Liver (tissue), 9 donors: ENCODE measurements around the gene LIX1L. TPM values are rescaled to one million over a fixed set of nuclear protein-coding genes. Genes with fewer than 3 reads are reported as not detected.

Source experiments
- DNase-seq: peaks from one replicate; pipeline ENCODE4 v3.0.0-alpha.2; 2017; ENCODE audit warnings: low spot score
- H3K27ac ChIP-seq, 2 donors: one replicate each; pipeline ENCODE4 v1.7.0; 2013; ENCODE audit warnings: inconsistent platforms in 2 of 2, low read length in 2 of 2, control low read depth in 1 of 2, low read depth in 1 of 2, mild to moderate bottlenecking in 1 of 2
- H3K27me3 ChIP-seq, 4 donors: one replicate each; pipeline versions ENCODE4 v1.6.1 to v1.7.0; 2013; ENCODE audit warnings: low read length in 3 of 4, inconsistent platforms in 1 of 4, mild to moderate bottlenecking in 1 of 4, moderate library complexity in 1 of 4; ENCODE audit not compliant: control insufficient read depth in 4 of 4, insufficient read depth in 4 of 4
- H3K36me3 ChIP-seq, 4 donors: one replicate each; pipeline versions ENCODE4 v1.6.1 to v1.7.0; 2013; ENCODE audit warnings: low read length in 3 of 4, mild to moderate bottlenecking in 3 of 4, low read depth in 1 of 4, moderate library complexity in 1 of 4; ENCODE audit not compliant: control insufficient read depth in 4 of 4, insufficient read depth in 3 of 4
- H3K4me1 ChIP-seq, 4 donors: one replicate each; pipeline versions ENCODE4 v1.6.1 to v1.7.0; 2013; ENCODE audit warnings: low read length in 3 of 4, mild to moderate bottlenecking in 3 of 4, moderate library complexity in 1 of 4; ENCODE audit not compliant: control insufficient read depth in 4 of 4, insufficient read depth in 4 of 4
- H3K4me3 ChIP-seq, 3 donors: one replicate each; pipeline versions ENCODE4 v1.6.1 to v1.7.0; 2013; ENCODE audit warnings: low read length in 3 of 3, control low read depth in 1 of 3, low read depth in 1 of 3, mild to moderate bottlenecking in 1 of 3
- H3K9ac ChIP-seq, 2 donors: one replicate each; pipeline ENCODE4 v1.7.0; 2013; ENCODE audit warnings: low read length in 2 of 2, mild to moderate bottlenecking in 2 of 2, moderate library complexity in 2 of 2, control low read depth in 1 of 2, low read depth in 1 of 2
- H3K9me3 ChIP-seq, 4 donors: one replicate each; pipeline versions ENCODE4 v1.6.1 to v1.7.0; 2013; ENCODE audit warnings: low read length in 3 of 4; ENCODE audit not compliant: control insufficient read depth in 4 of 4
- CTCF ChIP-seq: fragments of 150-350 bp; IDR thresholded peaks from 2 replicates; pipeline ENCODE4 v1.5.1; 2017; ENCODE audit warnings: improper control_type of control experiment, low read depth, low read length; ENCODE audit not compliant: missing input control
- EGR1 ChIP-seq, 2 donors: IDR thresholded peaks; 2 replicates each; pipeline ENCODE4 v1.6.1; 2016 to 2018; ENCODE audit warnings: antibody characterized with exemption in 2 of 2, low read depth in 2 of 2
- FOXA1 ChIP-seq: IDR thresholded peaks from 2 replicates; pipeline ENCODE4 v1.6.1; 2016; ENCODE audit warnings: antibody characterized with exemption
- FOXA2 ChIP-seq: IDR thresholded peaks from 2 replicates; pipeline ENCODE4 v1.6.1; 2016; ENCODE audit warnings: antibody characterized with exemption
- GABPA ChIP-seq, 2 donors: IDR thresholded peaks in 1 of 2; conservative IDR thresholded peaks in 1 of 2; 2 replicates each; pipeline ENCODE4 v1.6.1; 2016; ENCODE audit warnings: antibody characterized with exemption in 2 of 2, mild to moderate bottlenecking in 1 of 2, moderate library complexity in 1 of 2
- HNF4A ChIP-seq, 2 donors: conservative IDR thresholded peaks; 2 replicates each; pipeline ENCODE4 v1.6.1; 2016; ENCODE audit warnings: antibody characterized with exemption in 2 of 2, mild to moderate bottlenecking in 2 of 2
- HNF4G ChIP-seq: IDR thresholded peaks from 2 replicates; pipeline ENCODE4 v1.6.1; 2016; ENCODE audit warnings: antibody characterized with exemption
- JUND ChIP-seq, 2 donors: IDR thresholded peaks; 2 replicates each; pipeline ENCODE4 v1.6.1; 2016; ENCODE audit warnings: antibody characterized with exemption in 2 of 2
- MAX ChIP-seq: IDR thresholded peaks from 2 replicates; pipeline ENCODE4 v1.6.1; 2016; ENCODE audit warnings: antibody characterized with exemption
- NR2F2 ChIP-seq: IDR thresholded peaks from 2 replicates; pipeline ENCODE4 v1.6.1; 2016; ENCODE audit warnings: antibody characterized with exemption
- RAD21 ChIP-seq, 2 donors: IDR thresholded peaks; 2 replicates each; pipeline ENCODE4 v1.6.1; 2016; ENCODE audit warnings: antibody characterized with exemption in 2 of 2, mild to moderate bottlenecking in 2 of 2
- RXRA ChIP-seq, 2 donors: IDR thresholded peaks; 2 replicates each; pipeline ENCODE4 v1.6.1; 2017 to 2018; ENCODE audit warnings: antibody characterized with exemption in 2 of 2, mild to moderate bottlenecking in 1 of 2
- SP1 ChIP-seq: IDR thresholded peaks from 2 replicates; pipeline ENCODE4 v1.6.1; 2018; ENCODE audit warnings: antibody characterized with exemption, mild to moderate bottlenecking
- TAF1 ChIP-seq: conservative IDR thresholded peaks from 2 replicates; pipeline ENCODE4 v1.6.1; 2016; ENCODE audit warnings: antibody characterized with exemption, mild to moderate bottlenecking
- YY1 ChIP-seq: IDR thresholded peaks from 2 replicates; pipeline ENCODE4 v1.6.1; 2016; ENCODE audit warnings: antibody characterized with exemption, mild to moderate bottlenecking
- WGBS: extraction: QIAGEN DNeasy Blood & Tissue Kit; methylation state at CpG from one replicate; pipeline ENCODE4 v1.1.7; 2013; 5-methylcytosine and 5-hydroxymethylcytosine counted together
- polyA plus RNA-seq, 2 donors: library from polyadenylated mRNA; stranded (reverse) in 1 of 2; unstranded in 1 of 2; fragments of 200-250 nt in 1 of 2; fragments of >200 nt in 1 of 2; fragmentation: Nextera tagmentation in 1 of 2; extraction: Ambion mirVana in 1 of 2; gene quantifications; one replicate each; pipeline versions ENCODE4 v1.2.1 to v1.2.3, GENCODE V29; 2013 to 2015
- total RNA-seq, 2 donors: library from RNA; depleted of rRNA; stranded (reverse); fragments of >200 nt; gene quantifications; one replicate each; pipeline ENCODE4 v1.2.3, GENCODE V29; 2014
- TF ChIP-seq, protein P1 (sequence below): IDR thresholded peaks from 2 replicates; pipeline ENCODE4 v1.6.1; 2016; ENCODE audit warnings: antibody characterized with exemption
- TF ChIP-seq, protein P2 (sequence below): IDR thresholded peaks from 2 replicates; pipeline ENCODE4 v1.6.1; 2016; ENCODE audit warnings: antibody characterized with exemption, mild to moderate bottlenecking
- TF ChIP-seq, protein P3 (sequence below): IDR thresholded peaks from 2 replicates; pipeline ENCODE4 v1.6.1; 2016; ENCODE audit warnings: antibody characterized with exemption
- donor health status: healthy.
- donor health status: healthy.
- donor health status: healthy.
- donor health status: healthy.
- donor health status: healthy.

Gene LIX1L
- total and polyA plus RNA-seq, 4 donors = 4.6 to 8.6 (median 6.3) TPM

GRCh38 chr1:145996433-145997015 is 38.7 kb upstream of the LIX1L start, which contains the start of gene TXNIP:
TSS of gene TXNIP (minus strand) at chr1:145996579. CDS start at chr1:145996266, 313 bp downstream.
- H3K4me1 ChIP-seq = peaks cover 11 to 63% (median 46%) of the 10 kb centered on the region in 4 donors
- no peaks in the 10 kb centered on the region for H3K9me3 ChIP-seq
- H3K27me3 ChIP-seq = no peaks in the 10 kb centered on the region
- TF ChIP-seq JUND (IDR thresholded peaks at IDR 0.05) (peak in 1 of 2 donors; percentile 41), RAD21 (IDR thresholded peaks at IDR 0.05) (peak; percentile 24 to 26), NR2F2 (no peak), HNF4G (no peak), SP1 (peak; percentile 96), GABPA (IDR thresholded peaks at IDR 0.05 in 1 of 2, conservative IDR thresholded peaks at IDR 0.05 in 1 of 2) (peak in 1 of 2 donors; percentile 40), CTCF (no peak), FOXA2 (peak; percentile 91), EGR1 (IDR thresholded peaks at IDR 0.05; ENCODE audit: low read depth in 2 of 2) (peak in 1 of 2 donors; percentile 52), RXRA (IDR thresholded peaks at IDR 0.05) (peak; percentile 75 to 76), TAF1 (peak; percentile 100), HNF4A (conservative IDR thresholded peaks at IDR 0.05) (peak in 1 of 2 donors; percentile 62), MAX (peak; percentile 89), FOXA1 (peak; percentile 94), YY1 (peak; percentile 96)
- TF ChIP-seq, protein P1, sequence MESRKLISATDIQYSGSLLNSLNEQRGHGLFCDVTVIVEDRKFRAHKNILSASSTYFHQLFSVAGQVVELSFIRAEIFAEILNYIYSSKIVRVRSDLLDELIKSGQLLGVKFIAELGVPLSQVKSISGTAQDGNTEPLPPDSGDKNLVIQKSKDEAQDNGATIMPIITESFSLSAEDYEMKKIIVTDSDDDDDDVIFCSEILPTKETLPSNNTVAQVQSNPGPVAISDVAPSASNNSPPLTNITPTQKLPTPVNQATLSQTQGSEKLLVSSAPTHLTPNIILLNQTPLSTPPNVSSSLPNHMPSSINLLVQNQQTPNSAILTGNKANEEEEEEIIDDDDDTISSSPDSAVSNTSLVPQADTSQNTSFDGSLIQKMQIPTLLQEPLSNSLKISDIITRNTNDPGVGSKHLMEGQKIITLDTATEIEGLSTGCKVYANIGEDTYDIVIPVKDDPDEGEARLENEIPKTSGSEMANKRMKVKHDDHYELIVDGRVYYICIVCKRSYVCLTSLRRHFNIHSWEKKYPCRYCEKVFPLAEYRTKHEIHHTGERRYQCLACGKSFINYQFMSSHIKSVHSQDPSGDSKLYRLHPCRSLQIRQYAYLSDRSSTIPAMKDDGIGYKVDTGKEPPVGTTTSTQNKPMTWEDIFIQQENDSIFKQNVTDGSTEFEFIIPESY = no peak
- TF ChIP-seq, protein P2, sequence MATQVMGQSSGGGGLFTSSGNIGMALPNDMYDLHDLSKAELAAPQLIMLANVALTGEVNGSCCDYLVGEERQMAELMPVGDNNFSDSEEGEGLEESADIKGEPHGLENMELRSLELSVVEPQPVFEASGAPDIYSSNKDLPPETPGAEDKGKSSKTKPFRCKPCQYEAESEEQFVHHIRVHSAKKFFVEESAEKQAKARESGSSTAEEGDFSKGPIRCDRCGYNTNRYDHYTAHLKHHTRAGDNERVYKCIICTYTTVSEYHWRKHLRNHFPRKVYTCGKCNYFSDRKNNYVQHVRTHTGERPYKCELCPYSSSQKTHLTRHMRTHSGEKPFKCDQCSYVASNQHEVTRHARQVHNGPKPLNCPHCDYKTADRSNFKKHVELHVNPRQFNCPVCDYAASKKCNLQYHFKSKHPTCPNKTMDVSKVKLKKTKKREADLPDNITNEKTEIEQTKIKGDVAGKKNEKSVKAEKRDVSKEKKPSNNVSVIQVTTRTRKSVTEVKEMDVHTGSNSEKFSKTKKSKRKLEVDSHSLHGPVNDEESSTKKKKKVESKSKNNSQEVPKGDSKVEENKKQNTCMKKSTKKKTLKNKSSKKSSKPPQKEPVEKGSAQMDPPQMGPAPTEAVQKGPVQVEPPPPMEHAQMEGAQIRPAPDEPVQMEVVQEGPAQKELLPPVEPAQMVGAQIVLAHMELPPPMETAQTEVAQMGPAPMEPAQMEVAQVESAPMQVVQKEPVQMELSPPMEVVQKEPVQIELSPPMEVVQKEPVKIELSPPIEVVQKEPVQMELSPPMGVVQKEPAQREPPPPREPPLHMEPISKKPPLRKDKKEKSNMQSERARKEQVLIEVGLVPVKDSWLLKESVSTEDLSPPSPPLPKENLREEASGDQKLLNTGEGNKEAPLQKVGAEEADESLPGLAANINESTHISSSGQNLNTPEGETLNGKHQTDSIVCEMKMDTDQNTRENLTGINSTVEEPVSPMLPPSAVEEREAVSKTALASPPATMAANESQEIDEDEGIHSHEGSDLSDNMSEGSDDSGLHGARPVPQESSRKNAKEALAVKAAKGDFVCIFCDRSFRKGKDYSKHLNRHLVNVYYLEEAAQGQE = peak; percentile 95
- TF ChIP-seq, protein P3, sequence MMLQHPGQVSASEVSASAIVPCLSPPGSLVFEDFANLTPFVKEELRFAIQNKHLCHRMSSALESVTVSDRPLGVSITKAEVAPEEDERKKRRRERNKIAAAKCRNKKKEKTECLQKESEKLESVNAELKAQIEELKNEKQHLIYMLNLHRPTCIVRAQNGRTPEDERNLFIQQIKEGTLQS = peak; percentile 19
- peak within 1 kb of the TSS; percentile 95 to 96 for H3K27ac ChIP-seq
- under 1% methylated on average over 30 of the region's 30 CpGs for WGBS
- H3K9ac ChIP-seq = peak within 1 kb of the TSS; percentile 87 to 97
- peaks cover 6 to 29% (median 20%) of the 10 kb centered on the region in 4 donors for H3K36me3 ChIP-seq
- peak; percentile 95 for DNase-seq
- H3K4me3 ChIP-seq = peak within 1 kb of the TSS; percentile 63 to 100 (median 86)
